ENCODE data around the gene YIPF5. TPM values are rescaled to one million over a fixed set of nuclear protein-coding genes. Genes with fewer than 3 reads are reported as not detected.

YIPF5 gene
- total and polyA plus RNA-seq, 7 donors, result 12.3 to 44.6 (median 35.2) TPM

DNA sequence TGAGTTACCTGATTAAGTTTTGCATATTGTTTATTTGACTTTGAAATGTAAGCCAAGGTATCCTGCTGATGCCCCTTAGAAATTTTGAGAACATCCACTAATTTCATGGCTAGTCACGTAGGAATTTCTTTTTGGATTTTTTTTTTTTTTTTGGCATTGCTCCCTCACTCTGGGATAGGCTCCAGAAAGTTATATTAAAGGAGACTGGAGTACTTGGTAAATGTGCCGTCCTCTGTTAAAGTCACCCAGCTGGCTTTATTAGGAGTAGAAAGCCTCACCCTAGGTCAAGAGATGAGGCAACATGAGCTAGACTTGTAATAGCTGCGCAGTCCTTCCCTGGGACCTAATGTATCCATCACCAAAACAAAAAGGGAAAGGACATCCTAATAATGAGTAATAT, 3.3 kb upstream of the YIPF5 start:
- no peak for TF ChIP-seq EP300 (IDR thresholded peaks at IDR 0.05)
- no peak for TF ChIP-seq POLR2A (IDR thresholded peaks at IDR 0.05)
- no peak for TF ChIP-seq POLR2AphosphoS5 (IDR thresholded peaks at IDR 0.05)
- TF ChIP-seq, protein P1, sequence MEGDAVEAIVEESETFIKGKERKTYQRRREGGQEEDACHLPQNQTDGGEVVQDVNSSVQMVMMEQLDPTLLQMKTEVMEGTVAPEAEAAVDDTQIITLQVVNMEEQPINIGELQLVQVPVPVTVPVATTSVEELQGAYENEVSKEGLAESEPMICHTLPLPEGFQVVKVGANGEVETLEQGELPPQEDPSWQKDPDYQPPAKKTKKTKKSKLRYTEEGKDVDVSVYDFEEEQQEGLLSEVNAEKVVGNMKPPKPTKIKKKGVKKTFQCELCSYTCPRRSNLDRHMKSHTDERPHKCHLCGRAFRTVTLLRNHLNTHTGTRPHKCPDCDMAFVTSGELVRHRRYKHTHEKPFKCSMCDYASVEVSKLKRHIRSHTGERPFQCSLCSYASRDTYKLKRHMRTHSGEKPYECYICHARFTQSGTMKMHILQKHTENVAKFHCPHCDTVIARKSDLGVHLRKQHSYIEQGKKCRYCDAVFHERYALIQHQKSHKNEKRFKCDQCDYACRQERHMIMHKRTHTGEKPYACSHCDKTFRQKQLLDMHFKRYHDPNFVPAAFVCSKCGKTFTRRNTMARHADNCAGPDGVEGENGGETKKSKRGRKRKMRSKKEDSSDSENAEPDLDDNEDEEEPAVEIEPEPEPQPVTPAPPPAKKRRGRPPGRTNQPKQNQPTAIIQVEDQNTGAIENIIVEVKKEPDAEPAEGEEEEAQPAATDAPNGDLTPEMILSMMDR (IDR thresholded peaks at IDR 0.05), result no peak
- Histone ChIP-seq H3K27me3 (peaks cover 0 to 3% (median 0%) of the 10 kb centered on the region in 3 donors), H3K4me1 (peaks cover 0 to 13% (median 11%) of the 10 kb centered on the region in 4 donors), H3K4me3 (no peak overlapping the region), H3K27ac (no peak overlapping the region), H3K36me3 (no peaks in the 10 kb centered on the region), H3K9me3 (no peaks in the 10 kb centered on the region)
- intact Hi-C loops (cut with DNase I), result loop anchor here (5.0 to 10.0 kb wide), 2 partner anchors 769 to 1401 kb away; partner anchors contain the start of genes ARHGAP26 and NR3C1
- 65 to 76% methylated on average over 3 of the region's 3 CpGs for WGBS, 2 donors
- DNase-seq, result no peak

DNA sequence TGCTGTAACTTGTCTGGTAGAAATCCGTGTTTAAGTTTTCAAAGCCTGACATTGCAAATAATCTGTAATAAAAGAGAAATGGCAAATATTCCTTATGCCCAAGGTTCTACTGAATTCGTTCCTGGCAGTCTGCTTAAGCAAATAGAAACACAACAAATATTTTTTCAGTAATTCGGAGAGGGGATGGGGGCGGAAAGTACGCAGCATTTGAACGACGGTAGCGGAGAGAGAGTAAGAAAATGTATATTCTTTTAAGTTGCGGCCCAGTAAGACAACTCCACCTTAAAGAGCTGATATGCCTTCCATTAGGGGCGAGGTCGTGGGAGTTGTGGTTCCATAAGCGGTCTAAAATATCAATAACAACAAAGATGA, 569 bp downstream of the YIPF5 start:
- Histone ChIP-seq H3K4me1 (peaks cover 0 to 32% (median 19%) of the 10 kb centered on the region in 4 donors), H3K4me3 (peak overlapping the region; percentile 61 to 89 (median 68)), H3K9me3 (no peaks in the 10 kb centered on the region), H3K36me3 (peaks cover 0 to 18% (median 3%) of the 10 kb centered on the region in 4 donors), H3K27me3 (peaks cover 0 to 1% (median 0%) of the 10 kb centered on the region in 3 donors), H3K27ac (peak overlapping the region; percentile 68 to 82 (median 74))
- intact Hi-C loops (cut with DNase I), result loop anchor here (5.0 to 10.0 kb wide), 2 partner anchors 765 to 1398 kb away; partner anchors contain the start of genes ARHGAP26 and NR3C1
- no peak for DNase-seq
- no peak for TF ChIP-seq POLR2A (IDR thresholded peaks at IDR 0.05)
- 2 to 4% methylated on average over 12 of the region's 12 CpGs for WGBS, 2 donors

DNA sequence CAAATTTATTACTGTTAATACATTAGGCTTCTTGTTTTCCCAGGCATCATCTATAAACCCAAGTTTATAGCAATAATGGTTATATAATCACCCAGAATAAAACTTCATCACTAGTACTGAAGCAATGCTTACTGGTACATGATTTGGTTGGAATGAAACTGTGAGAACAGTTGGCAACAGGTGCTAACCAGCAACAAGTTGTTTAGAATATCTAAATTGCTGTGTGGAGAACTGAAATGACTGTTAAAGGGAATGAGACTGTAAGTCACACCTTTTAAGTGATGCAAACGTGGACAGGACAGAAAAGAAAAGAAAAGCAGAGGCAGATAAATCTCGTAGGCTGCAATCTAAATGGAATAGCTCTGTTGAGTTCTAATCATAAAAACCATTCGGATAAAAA, 2.5 kb downstream of the YIPF5 start:
- peaks cover 0 to 32% (median 19%) of the 10 kb centered on the region in 4 donors for H3K4me1 ChIP-seq
- H3K36me3 ChIP-seq, result peaks cover 3 to 36% (median 17%) of the 10 kb centered on the region in 4 donors
- H3K27ac ChIP-seq, result no peak overlapping the region
- intact Hi-C loops (cut with DNase I), result no loop called here
- TF ChIP-seq POLR2A (IDR thresholded peaks at IDR 0.05) (no peak), POLR2AphosphoS5 (IDR thresholded peaks at IDR 0.05) (no peak), EP300 (IDR thresholded peaks at IDR 0.05) (no peak)
- TF ChIP-seq, protein P1 (IDR thresholded peaks at IDR 0.05), result no peak
- DNase-seq, result no peak
- no peak overlapping the region for H3K4me3 ChIP-seq
- no peaks in the 10 kb centered on the region for H3K9me3 ChIP-seq
- 77 to 81% methylated on average over 3 of the region's 3 CpGs for WGBS, 2 donors
- no peaks in the 10 kb centered on the region for H3K27me3 ChIP-seq

DNA sequence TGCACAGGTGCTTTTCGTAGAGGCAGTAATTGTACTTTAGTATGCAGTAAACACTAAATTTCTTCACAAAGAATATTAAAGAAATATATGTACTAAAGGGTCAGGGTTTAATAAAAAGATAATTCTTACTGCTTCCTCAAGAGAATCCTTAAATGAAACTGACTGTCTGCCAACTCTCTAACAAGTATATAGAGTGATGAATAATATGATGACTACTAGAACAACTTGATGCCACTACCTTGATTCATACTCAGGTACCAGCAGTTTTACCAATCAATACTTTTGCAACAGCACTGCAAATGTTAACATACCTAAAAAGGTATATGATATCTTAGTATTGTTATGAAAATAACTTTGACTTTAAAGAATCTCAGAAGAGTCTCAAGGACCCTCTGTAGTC, 3.8 kb downstream of the YIPF5 start:
- intact Hi-C loops (cut with DNase I), result no loop called here
- peaks cover 3 to 49% (median 23%) of the 10 kb centered on the region in 4 donors for H3K36me3 ChIP-seq
- no peaks in the 10 kb centered on the region for H3K9me3 ChIP-seq
- no peak overlapping the region for H3K27ac ChIP-seq
- WGBS, 2 donors, result 78 to 92% methylated on average over 1 of the region's 1 CpG
- TF ChIP-seq EP300 (IDR thresholded peaks at IDR 0.05), result no peak
- no peaks in the 10 kb centered on the region for H3K27me3 ChIP-seq
- no peak for DNase-seq
- H3K4me1 ChIP-seq, result peaks cover 0 to 32% (median 19%) of the 10 kb centered on the region in 4 donors
- H3K4me3 ChIP-seq, result no peak overlapping the region

DNA sequence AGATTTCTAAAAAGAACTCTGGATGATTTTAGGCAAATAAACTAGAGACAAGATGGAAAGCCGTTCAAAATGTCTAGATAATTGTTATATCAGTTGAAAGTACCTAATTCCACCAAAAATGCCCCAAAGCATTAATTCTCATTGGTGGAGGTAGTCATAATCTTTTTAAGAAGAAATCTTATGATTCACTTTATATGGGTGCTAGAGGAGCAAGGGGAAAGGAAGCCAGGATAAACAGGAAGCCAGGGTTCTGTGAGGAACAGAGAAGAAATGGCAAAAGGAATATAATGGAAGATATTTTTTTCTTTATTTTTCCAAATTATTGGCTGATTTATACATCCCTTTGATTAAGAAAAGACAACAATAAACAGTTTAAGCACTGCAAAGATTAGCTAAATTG, 7.8 kb downstream of the YIPF5 start:
- Histone ChIP-seq H3K27me3 (no peaks in the 10 kb centered on the region), H3K36me3 (peaks cover 3 to 83% (median 35%) of the 10 kb centered on the region in 4 donors), H3K4me3 (no peak overlapping the region), H3K4me1 (peaks cover 0 to 10% (median under 1%) of the 10 kb centered on the region in 4 donors), H3K27ac (no peak overlapping the region), H3K9me3 (no peaks in the 10 kb centered on the region)
- TF ChIP-seq, protein P1 (IDR thresholded peaks at IDR 0.05), result no peak
- TF ChIP-seq EP300 (IDR thresholded peaks at IDR 0.05) (no peak), POLR2AphosphoS5 (IDR thresholded peaks at IDR 0.05) (no peak), POLR2A (IDR thresholded peaks at IDR 0.05) (no peak)
- intact Hi-C loops (cut with DNase I), result no loop called here
- no peak for DNase-seq
- WGBS, 2 donors, result 94 to 97% methylated on average over 1 of the region's 1 CpG

DNA sequence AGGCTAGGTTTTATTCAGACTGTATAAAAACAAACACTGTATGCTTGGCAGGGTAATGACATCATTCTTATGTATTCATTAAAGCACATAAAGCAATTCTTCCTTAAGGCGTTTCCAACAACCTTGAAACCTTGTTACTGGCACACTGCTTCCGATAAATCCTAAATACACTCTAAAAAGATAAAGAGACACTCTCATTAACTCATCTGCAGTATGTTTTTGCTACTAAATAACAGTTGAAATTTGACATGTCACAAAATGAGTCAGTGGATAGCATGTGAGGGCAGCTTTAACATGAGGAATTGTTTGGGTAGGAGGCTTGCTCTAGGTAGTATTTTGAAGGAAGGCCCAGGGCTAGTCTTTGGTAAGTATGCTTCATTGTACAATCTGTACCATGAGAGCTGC, 13.7 kb downstream of the YIPF5 start:
- TF ChIP-seq, protein P1 (IDR thresholded peaks at IDR 0.05), result no peak
- TF ChIP-seq POLR2A (IDR thresholded peaks at IDR 0.05), result no peak
- TF ChIP-seq POLR2AphosphoS5 (IDR thresholded peaks at IDR 0.05), result no peak
- no peak for TF ChIP-seq EP300 (IDR thresholded peaks at IDR 0.05)
- H3K9me3 ChIP-seq, result no peaks in the 10 kb centered on the region
- H3K27me3 ChIP-seq, result no peaks in the 10 kb centered on the region
- H3K27ac ChIP-seq, result no peak overlapping the region
- H3K4me3 ChIP-seq, result no peak overlapping the region
- no peaks in the 10 kb centered on the region for H3K4me1 ChIP-seq
- H3K36me3 ChIP-seq, result peaks cover 0 to 34% (median 12%) of the 10 kb centered on the region in 4 donors
- no peak for DNase-seq
- intact Hi-C loops (cut with DNase I), result no loop called here
- WGBS, 2 donors, result 17 to 72% methylated on average over 2 of the region's 2 CpGs
